Heart left ventricle (tissue), 13 donors: ENCODE measurements around the gene WDR70.

Experiments
- POLR2A ChIP-seq, 2 donors: fragments of 450-650 bp; IDR thresholded peaks; one replicate each; pipeline ENCODE4 v1.6.1; 2017; ENCODE audit warnings: antibody characterized with exemption in 2 of 2, mild to moderate bottlenecking in 2 of 2, moderate library complexity in 2 of 2
- TF ChIP-seq, protein P1 (sequence below), 12 donors: fragments of 200-600 bp; sonication (generic) in 4 of 12; IDR thresholded peaks; one replicate each; pipeline versions ENCODE4 v1.5.0 to v1.8.0; 2018 to 2022; ENCODE audit warnings: antibody characterized with exemption in 12 of 12, mild to moderate bottlenecking in 5 of 12
- donor health status: ischemic (EF 13 %, LVEDD 7.1; RV severe dilation, severe dysfunction).
- donor health status: DM: no; HTN: yes; CAD: no.
- donor health status: DM: no; HTN: no; CAD: no.
- donor health status: ischemic (EF 25% LVEDD 6.9; RV normal size, moderate dysfunction).
- donor health status: ischemic (EF 25% LVEDD 5.7; RV mildly dilated, moderate dysfunction).
- donor health status: ischemic (EF 35%, LVEDD 5.7; RV mildly dilated, moderate dysfunction).
- donor health status: nonischemic (EF 11% LVEDD 7.7; RV severe dilation, severe dysfunction).
- donor health status: DM: yes; HTN: yes; CAD: no.
- donor health status: PGD.
- donor health status: ischemic (EF 29% LVEDD 5.4; RV normal size, mild dysfunction).
- donor health status: nonischemic (EF 23%, LVEDD 6.1; RV moderate dilation, normal function).

DNA sequence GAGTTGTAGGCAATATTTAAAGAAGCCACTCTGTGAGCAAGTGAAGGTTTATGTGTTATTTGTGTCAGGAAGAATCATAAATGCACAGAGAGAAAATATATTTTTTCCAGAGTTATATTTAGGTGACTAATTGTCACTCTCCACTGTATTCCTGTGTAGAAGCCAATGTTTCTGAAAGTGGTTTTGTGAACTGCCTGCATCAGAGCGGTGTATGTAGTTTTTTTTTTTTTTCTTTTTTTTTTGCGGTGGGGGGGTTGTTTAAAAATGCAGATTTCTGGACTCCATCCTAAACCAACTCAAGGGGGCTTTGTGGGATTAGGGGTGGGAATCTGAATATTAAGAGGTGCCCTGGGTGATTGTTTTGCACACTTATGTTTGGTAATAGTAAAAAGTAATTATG is 357.3 kb downstream of the WDR70 start:
- TF ChIP-seq, protein P1, sequence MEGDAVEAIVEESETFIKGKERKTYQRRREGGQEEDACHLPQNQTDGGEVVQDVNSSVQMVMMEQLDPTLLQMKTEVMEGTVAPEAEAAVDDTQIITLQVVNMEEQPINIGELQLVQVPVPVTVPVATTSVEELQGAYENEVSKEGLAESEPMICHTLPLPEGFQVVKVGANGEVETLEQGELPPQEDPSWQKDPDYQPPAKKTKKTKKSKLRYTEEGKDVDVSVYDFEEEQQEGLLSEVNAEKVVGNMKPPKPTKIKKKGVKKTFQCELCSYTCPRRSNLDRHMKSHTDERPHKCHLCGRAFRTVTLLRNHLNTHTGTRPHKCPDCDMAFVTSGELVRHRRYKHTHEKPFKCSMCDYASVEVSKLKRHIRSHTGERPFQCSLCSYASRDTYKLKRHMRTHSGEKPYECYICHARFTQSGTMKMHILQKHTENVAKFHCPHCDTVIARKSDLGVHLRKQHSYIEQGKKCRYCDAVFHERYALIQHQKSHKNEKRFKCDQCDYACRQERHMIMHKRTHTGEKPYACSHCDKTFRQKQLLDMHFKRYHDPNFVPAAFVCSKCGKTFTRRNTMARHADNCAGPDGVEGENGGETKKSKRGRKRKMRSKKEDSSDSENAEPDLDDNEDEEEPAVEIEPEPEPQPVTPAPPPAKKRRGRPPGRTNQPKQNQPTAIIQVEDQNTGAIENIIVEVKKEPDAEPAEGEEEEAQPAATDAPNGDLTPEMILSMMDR (IDR thresholded peaks at IDR 0.05): no peak
- no peak for TF ChIP-seq POLR2A (IDR thresholded peaks at IDR 0.05)
